ENCODE data around the gene GNA12.
"Not testable (repeated sequence)": the region's sequence is repeated elsewhere in the genome, so short reads cannot be mapped to it uniquely, and the experiment has no call there.

Gene GNA12

GRCh38 chr7:2729031-2729892 is 114.8 kb downstream of the GNA12 start:
- DNase-seq (ENCODE audit: low spot score): no peak

DNA sequence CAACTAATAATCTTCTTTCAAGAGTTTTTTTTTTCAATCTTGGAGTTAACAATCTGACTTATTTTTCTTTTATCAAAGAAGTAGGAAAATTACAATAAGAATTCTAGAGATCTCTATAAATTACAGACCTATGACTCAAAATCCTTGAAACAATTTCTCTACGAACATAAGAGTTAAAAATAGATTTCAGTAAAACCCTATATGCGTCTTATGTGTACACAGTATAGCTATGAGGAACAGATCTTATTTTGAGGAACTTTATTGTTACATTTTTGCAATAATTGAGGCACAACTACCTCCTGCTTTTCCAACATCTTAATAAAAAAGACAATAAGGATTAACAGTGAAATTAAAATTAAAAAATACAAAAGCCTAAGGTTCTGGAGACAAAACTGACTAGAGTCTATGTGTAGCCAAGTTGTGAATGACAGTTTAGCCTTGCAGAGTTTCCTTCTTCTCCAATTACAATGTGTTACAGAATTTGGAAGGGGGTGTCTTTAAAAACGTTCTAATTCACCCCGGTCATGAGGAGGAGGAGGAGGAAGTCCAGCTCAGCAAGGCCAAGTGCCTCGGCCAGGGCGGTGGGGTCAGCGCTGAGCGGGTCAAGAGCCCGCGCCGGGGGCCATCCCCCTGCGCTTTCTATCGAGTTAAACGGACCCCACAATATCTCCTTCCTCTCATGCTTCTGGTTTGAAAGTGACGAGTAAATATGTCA is 115.6 kb downstream of the GNA12 start:
- DNase-seq (ENCODE audit: low spot score): no peak

GRCh38 chr7:2727206-2727605 is 116.9 kb downstream of the GNA12 start:
- not testable (repeated sequence) for DNase-seq (ENCODE audit: low spot score)

- DNase-seq (ENCODE audit: low spot score): no peak
Measured at GRCh38 chr7:2726316-2727018, 117.6 kb downstream of the GNA12 start.

- DNase-seq (ENCODE audit: low spot score): no peak
Measured at GRCh38 chr7:2725178-2726105, 118.7 kb downstream of the GNA12 start.

DNA sequence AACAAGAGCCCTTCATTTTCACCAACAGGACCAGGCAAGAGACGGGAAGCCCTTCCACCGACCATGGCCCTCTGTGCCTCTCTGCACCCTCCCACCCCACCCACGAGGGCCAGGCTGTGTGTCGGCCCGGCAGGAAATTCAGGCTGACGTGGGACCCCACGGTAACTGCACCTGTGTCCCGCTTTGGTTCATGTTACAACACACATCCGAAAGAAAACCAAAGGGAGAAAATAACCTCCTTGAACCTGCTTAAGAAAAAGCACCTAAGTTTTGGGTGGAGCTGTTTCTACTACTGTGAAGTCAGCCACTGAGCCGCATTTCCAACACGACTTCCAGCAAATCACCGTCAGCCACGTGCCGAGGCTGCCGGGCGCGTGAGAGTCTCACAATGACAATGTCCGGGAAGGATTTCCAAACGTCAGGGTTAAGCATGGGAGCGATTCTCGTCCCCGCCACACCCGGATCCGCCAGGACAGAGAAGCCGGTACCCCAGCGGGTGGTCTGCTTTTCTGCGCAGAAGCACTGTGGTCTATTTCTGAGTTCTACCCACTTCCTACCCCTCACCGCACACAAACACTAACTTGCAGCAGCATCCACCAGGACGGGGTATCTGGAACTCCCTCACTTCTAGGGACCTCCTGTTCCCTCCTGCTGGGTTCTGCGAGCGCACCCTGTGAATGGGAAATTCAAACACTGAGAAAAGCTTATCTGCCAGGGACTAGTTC is 119.5 kb downstream of the GNA12 start:
- DNase-seq (ENCODE audit: low spot score): no peak

- DNase-seq (ENCODE audit: low spot score): not testable (repeated sequence)
Measured at GRCh38 chr7:2724036-2724435, 120.1 kb downstream of the GNA12 start.

- DNase-seq (ENCODE audit: low spot score): no peak
Measured at GRCh38 chr7:2723138-2723850, 120.8 kb downstream of the GNA12 start.

DNA sequence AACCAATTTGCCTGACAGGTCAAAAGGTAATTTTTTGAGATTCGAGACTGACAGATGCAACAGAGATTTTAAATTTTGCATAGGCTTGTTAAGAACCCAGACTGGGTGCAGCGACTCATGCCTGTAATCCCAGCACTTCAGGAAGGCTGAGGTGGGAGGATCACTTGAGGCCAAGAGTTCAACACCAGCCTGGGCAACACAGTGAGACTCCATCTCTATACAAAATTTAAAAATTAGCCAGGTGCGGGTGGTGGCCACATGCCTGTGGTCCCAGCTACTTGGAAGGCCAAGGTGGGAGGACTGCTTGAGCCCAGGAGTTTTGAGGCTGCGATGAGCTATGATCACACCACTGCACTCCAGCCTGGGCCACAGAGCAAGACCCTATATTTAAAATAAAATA is 121.5 kb downstream of the GNA12 start:
- no peak for DNase-seq (ENCODE audit: low spot score)

- DNase-seq (ENCODE audit: low spot score): no peak
Measured at GRCh38 chr7:2721842-2722241, 122.3 kb downstream of the GNA12 start.

GRCh38 chr7:2720024-2720423 is 124.1 kb downstream of the GNA12 start:
- DNase-seq (ENCODE audit: low spot score): no peak

GRCh38 chr7:2719007-2719406 is 125.1 kb downstream of the GNA12 start:
- no peak for DNase-seq (ENCODE audit: low spot score)

GRCh38 chr7:2718296-2718965 is 125.7 kb downstream of the GNA12 start:
- DNase-seq (ENCODE audit: low spot score): no peak

GRCh38 chr7:2717293-2718261 is 126.5 kb downstream of the GNA12 start:
- DNase-seq (ENCODE audit: low spot score): no peak

- no peak for DNase-seq (ENCODE audit: low spot score)
Measured at GRCh38 chr7:2716906-2717292, 127.2 kb downstream of the GNA12 start.

DNA sequence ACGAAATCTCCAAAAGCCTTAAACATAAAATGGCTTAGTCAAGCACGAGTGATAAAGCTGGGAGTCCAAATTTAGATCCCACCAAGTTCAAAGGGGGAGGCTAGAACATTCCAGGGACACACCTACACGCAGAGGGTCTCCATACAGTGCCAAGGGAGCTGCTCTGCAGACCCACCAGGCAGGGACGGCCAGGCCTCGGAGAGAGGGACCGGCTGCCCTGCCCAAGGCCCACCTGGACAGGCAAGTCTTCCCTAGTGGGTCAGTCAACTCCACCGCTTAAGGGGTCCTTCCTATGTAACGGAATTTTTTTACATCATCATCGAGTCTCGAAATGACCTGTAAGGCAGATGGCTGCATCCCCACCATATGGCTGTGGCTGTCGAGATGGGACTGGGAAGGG is 127.6 kb downstream of the GNA12 start:
- no peak for DNase-seq (ENCODE audit: low spot score)

- peak; percentile 51 for DNase-seq (ENCODE audit: low spot score)
Measured at GRCh38 chr7:2715341-2716231, 128.5 kb downstream of the GNA12 start.

Data from SK-N-DZ (cell line).